ENCODE results near the gene ZNF610.
"Not testable (repeated sequence)": the region's sequence is repeated elsewhere in the genome, so short reads cannot be mapped to it uniquely, and the experiment has no call there.

GRCh38 chr19:52292946-52293345 is 43.1 kb upstream of the ZNF610 start:
- TF ChIP-seq, protein P1, sequence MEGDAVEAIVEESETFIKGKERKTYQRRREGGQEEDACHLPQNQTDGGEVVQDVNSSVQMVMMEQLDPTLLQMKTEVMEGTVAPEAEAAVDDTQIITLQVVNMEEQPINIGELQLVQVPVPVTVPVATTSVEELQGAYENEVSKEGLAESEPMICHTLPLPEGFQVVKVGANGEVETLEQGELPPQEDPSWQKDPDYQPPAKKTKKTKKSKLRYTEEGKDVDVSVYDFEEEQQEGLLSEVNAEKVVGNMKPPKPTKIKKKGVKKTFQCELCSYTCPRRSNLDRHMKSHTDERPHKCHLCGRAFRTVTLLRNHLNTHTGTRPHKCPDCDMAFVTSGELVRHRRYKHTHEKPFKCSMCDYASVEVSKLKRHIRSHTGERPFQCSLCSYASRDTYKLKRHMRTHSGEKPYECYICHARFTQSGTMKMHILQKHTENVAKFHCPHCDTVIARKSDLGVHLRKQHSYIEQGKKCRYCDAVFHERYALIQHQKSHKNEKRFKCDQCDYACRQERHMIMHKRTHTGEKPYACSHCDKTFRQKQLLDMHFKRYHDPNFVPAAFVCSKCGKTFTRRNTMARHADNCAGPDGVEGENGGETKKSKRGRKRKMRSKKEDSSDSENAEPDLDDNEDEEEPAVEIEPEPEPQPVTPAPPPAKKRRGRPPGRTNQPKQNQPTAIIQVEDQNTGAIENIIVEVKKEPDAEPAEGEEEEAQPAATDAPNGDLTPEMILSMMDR (IDR thresholded peaks at IDR 0.05), result not testable (repeated sequence)
- TF ChIP-seq POLR2A (IDR thresholded peaks at IDR 0.05), result not testable (repeated sequence)
